ENCODE data around the gene RPS18. TPM values are rescaled to one million over a fixed set of nuclear protein-coding genes. Genes with fewer than 3 reads are reported as not detected.
"Not testable (repeated sequence)": the region's sequence is repeated elsewhere in the genome, so short reads cannot be mapped to it uniquely, and the experiment has no call there.

The RPS18 gene
- total and polyA plus RNA-seq, 2 donors = 3,033 to 4,357 TPM

DNA sequence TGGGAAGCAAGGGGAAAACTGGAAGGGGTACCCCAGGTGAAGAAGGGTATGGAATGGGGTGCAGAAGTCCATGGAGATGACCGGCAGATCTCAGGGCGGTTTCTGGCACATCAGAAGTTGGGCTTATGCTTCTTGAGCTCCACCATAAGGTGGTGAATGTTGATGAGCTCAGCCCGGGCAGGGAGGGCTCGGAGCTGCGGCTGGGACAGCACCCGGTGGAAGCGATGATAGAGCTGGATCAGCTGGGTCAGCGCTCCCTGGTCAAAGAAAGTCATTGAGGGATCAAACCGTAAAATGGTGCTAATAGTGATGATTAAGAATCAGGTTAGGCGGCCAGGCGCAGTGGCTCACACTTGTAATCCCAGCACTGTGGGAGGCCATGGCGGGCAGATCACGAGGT is 21.1 kb upstream of the RPS18 start:
- DNase-seq (ENCODE audit: extremely low spot score) = no peak
- no peak overlapping the region for H3K27ac ChIP-seq (ENCODE audit: low read depth)
- no peak overlapping the region for H3K4me3 ChIP-seq (ENCODE audit: low read depth, low read length)
- H3K4me1 ChIP-seq (ENCODE audit: insufficient read depth) = no peaks in the 10 kb centered on the region
- H3K36me3 ChIP-seq (ENCODE audit: insufficient read depth) = no peaks in the 10 kb centered on the region
- 94% methylated on average over 13 of the region's 13 CpGs for WGBS

DNA sequence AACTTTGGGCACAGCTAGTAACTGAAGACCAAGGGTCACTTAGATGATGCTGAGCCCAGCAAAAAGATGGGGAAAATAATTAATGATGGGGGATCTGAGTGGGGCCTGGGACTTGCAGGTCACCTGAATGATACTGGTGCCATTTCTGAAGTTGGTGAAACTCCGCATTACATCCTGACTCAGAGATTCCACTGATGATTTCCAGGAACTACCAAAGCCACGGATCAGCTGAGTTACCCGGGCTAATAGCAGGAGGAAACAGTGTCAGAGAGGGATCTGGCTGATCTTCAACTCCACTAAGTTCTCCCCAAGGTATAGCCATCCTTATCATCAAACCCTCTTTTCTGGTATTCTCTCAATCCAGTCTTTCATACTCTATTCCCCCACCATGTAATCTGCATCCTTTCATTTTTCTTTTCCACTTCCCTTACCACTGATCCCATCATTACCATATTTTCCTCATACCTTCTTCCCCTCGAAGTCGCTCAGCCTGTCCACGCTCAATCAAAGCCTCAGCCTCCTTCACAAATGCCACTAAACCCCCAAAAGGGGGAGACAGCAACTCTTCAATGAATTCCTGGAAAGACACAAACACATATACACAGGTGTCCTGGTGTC is 20.4 kb upstream of the RPS18 start:
- Histone ChIP-seq H3K4me3 (ENCODE audit: low read depth, low read length) (no peak overlapping the region), H3K27ac (ENCODE audit: low read depth) (no peak overlapping the region), H3K36me3 (ENCODE audit: insufficient read depth) (no peaks in the 10 kb centered on the region), H3K4me1 (ENCODE audit: insufficient read depth) (no peaks in the 10 kb centered on the region)
- WGBS = 90% methylated on average over 6 of the region's 6 CpGs
- DNase-seq (ENCODE audit: extremely low spot score) = no peak

DNA sequence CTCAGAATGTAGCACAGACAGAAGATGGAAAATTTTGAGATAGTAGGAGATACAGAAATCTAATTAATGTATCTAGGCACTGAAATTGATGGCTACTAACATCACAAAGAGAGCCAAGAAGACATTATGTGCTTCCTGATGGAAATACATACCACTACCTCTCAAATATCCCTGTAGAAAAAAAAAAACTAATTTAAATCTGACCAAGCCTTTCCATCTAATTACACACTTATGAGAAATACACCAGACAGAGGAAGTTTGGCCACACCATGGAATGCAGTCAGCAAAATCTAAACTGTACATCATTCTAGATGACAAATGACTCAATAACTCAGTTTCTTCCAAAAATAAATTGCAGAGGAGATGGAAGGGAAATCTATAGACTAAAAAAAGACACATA is 19.1 kb upstream of the RPS18 start:
- no peaks in the 10 kb centered on the region for H3K36me3 ChIP-seq (ENCODE audit: insufficient read depth)
- H3K27ac ChIP-seq (ENCODE audit: low read depth) = no peak overlapping the region
- no peak for DNase-seq (ENCODE audit: extremely low spot score)

DNA sequence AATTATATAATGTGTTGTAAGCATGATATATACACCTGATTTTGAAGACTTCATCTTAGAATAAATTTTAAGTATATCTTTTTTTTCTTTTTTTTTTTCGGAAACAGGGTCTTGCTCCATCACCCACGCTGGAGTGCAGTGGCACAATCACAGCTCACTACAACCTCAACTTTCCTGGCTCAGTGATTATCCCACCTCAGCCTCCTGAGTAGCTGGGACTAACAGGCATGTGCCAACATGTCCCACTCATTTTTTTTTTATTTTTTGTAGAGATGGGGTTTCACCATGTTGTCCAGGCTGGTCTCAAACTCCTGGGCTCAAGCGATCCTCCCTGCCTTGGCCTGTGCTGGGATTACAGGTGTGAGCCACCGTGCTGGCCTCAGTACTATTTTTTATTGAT is 17.3 kb upstream of the RPS18 start:
- H3K4me1 ChIP-seq (ENCODE audit: insufficient read depth) = no peaks in the 10 kb centered on the region
- no peak overlapping the region for H3K4me3 ChIP-seq (ENCODE audit: low read depth, low read length)
- peaks cover 3% of the 10 kb centered on the region for H3K36me3 ChIP-seq (ENCODE audit: insufficient read depth)
- 95% methylated on average over 4 of the region's 4 CpGs for WGBS
- no peak for DNase-seq (ENCODE audit: extremely low spot score)
- H3K27ac ChIP-seq (ENCODE audit: low read depth) = no peak overlapping the region

More for the DNA sequence above, 19.1 kb upstream of the RPS18 start:
- Histone ChIP-seq H3K4me1 (ENCODE audit: insufficient read depth) (no peaks in the 10 kb centered on the region), H3K4me3 (ENCODE audit: low read depth, low read length) (no peak overlapping the region)

DNA sequence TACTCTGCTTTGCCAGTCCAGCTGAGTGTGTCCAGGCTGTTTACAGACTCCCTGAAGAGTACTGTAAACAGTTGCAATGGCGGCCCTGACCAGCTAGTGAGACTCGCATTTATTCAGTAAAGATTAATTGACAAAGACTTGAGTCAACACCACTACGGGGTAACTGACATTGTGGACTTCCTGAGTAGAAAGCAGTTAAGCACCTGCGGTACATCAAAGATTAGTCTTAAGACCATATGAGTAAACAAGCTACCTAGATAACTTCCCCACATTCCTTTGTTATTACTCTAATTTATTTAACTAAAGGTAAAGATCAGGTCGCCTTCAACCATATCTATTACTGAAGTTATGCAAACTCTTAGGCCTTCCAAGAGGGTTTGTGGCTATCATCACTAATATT is 12.8 kb upstream of the RPS18 start:
- no peak for DNase-seq (ENCODE audit: extremely low spot score)
- Histone ChIP-seq H3K4me1 (ENCODE audit: insufficient read depth) (no peaks in the 10 kb centered on the region), H3K27ac (ENCODE audit: low read depth) (no peak overlapping the region), H3K4me3 (ENCODE audit: low read depth, low read length) (no peak overlapping the region), H3K36me3 (ENCODE audit: insufficient read depth) (peaks cover 3% of the 10 kb centered on the region)
- WGBS = 85% methylated on average over 5 of the region's 5 CpGs

DNA sequence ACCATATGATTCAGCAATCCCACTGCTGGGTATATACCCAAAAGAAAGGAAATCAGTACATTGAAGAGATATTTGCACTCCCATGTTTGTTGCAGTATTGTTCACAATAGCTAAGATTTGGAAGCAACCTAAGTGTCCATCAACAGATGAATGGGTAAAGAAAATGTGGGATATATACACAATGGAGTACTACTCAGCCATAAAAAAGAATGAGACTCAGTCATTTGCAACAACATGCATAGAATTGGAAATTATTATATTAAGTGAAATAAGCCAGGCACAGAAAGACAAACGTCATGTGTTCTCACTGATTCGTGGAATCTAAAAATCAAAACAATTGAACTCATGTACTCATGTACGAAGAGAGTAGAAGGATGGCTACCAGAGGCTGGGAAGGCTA is 9.4 kb upstream of the RPS18 start:
- not testable (repeated sequence) for DNase-seq (ENCODE audit: extremely low spot score); H3K36me3 ChIP-seq (ENCODE audit: insufficient read depth); H3K4me1 ChIP-seq (ENCODE audit: insufficient read depth); H3K27ac ChIP-seq (ENCODE audit: low read depth); H3K4me3 ChIP-seq (ENCODE audit: low read depth, low read length)
- 97% methylated on average over 3 of the region's 3 CpGs for WGBS

DNA sequence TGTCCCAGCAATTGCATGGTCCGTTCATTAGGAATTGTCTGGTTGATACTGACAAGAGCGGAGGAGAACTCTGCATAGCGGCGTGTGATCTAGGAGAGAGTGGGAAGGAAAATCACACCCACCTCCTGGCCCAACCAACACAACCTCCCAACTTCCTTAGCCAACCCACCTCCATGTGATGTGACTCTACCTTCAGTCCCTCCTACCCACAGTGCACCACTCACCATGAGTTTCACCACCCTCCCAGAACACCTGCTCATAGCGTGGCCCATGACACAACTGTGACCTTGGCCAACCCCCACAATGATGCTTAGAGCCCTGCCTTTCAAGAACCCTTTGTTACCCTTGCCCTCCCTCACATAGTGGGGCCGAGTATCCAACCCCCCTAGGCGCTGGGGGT is 7.9 kb upstream of the RPS18 start:
- Histone ChIP-seq H3K4me3 (ENCODE audit: low read depth, low read length) (no peak overlapping the region), H3K27ac (ENCODE audit: low read depth) (no peak overlapping the region), H3K36me3 (ENCODE audit: insufficient read depth) (peaks cover 9% of the 10 kb centered on the region), H3K4me1 (ENCODE audit: insufficient read depth) (no peaks in the 10 kb centered on the region)
- WGBS = 87% methylated on average over 7 of the region's 7 CpGs
- DNase-seq (ENCODE audit: extremely low spot score) = no peak

DNA sequence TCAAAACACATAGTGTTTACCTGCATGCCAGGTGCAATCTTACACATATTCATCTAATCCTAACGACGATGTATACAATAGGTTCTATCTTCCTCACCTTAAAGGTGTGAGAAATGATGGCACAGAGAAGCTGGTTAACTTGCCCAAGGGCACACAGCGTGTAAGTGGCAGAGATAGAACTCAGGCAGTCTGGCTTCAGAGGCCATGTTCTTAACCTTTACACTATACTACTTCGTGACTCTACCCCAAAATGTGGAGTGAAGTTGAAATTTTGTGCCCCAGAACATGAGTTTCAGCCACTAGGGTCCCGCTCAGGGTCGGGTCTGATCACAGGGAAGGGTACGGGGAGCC is 783 bp upstream of the RPS18 start:
- H3K36me3 ChIP-seq (ENCODE audit: insufficient read depth) = peaks cover 9% of the 10 kb centered on the region
- H3K4me1 ChIP-seq (ENCODE audit: insufficient read depth) = no peaks in the 10 kb centered on the region
- H3K27ac ChIP-seq (ENCODE audit: low read depth) = peak overlapping the region; percentile 92
- peak overlapping the region; percentile 63 for H3K4me3 ChIP-seq (ENCODE audit: low read depth, low read length)
- 2% methylated on average over 7 of the region's 7 CpGs for WGBS
- no peak for DNase-seq (ENCODE audit: extremely low spot score)

DNA sequence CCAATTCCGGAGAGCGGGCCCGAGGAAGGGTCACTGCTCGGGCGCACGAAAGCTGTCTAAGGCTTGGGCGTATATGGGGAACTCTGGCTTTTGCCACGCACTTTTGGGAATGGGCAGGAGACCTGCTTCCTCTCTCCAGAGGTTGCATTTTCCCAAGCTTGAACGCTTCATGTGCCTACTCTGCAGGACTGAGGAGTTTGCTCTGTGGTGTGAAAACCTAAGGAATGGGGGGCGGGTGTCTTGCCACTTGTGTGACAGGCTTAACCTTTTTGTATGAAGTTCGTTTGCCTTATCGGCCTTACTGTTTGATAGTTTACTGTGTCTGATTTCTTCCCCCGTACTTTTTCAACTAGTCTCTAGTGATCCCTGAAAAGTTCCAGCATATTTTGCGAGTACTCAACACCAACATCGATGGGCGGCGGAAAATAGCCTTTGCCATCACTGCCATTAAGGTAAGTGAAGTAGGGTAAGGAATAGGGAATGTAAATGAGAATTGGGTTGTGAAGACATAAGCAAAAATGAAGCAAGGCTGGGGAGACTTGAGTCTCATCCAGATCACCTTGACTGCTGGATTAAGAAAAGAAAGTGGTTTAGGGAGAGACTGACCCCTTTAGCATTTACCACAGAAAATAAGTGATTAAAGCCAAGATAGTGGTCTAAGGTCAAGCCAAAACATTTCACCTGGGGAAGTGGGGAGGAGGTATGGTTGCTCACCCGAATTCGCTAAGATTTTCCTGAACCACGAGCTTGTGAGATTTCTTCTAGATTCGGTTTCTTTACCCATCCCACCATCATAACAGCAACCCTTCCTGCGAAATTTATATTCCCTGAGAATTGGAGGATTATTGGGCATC is 627 bp downstream of the RPS18 start:
- H3K4me1 ChIP-seq (ENCODE audit: insufficient read depth) = no peaks in the 10 kb centered on the region

DNA sequence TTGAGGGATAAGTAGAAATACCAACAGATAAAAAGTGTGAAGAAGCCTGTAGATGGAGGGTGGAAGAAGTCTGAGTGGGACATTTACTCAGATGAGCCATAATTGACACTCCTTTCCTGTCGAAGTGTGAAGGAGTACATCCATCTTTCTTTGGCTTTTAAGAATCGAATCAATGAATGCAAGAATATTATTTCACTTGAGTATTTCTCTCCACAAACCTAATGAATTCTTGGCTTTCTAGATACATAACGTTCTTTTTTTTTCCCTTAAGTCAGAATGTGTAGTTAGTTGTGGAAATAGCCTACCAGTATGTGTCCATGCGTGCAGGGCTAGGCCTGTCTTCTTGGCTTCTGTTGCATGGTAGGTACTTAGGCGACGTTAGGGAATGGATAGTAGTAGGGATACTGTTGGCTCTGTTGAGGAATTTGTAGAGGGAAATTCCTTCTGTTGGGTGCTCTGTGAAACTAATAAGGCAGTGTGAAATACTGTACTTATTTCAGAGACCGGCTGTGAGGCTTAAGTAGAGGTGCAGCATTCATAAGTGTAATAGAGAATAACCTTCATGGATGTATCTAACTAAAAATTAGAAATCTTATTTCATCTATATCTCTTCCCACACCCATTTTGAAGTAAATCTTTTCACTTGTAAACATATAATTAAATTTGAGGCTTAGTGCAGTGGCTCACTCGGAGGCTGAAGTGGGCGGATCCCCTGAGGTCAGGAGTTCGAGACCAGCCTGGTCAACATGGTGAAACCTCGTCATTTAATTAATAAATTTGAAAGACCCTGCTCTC is 1.5 kb downstream of the RPS18 start:
- Histone ChIP-seq H3K4me1 (ENCODE audit: insufficient read depth) (no peaks in the 10 kb centered on the region), H3K36me3 (ENCODE audit: insufficient read depth) (peaks cover under 1% of the 10 kb centered on the region), H3K27ac (ENCODE audit: low read depth) (no peak overlapping the region), H3K4me3 (ENCODE audit: low read depth, low read length) (no peak overlapping the region)
- DNase-seq (ENCODE audit: extremely low spot score) = no peak
- WGBS = 67% methylated on average over 11 of the region's 11 CpGs

More for the DNA sequence above, 627 bp downstream of the RPS18 start:
- H3K27ac ChIP-seq (ENCODE audit: low read depth) = peak overlapping the region; percentile 51
- no peak for DNase-seq (ENCODE audit: extremely low spot score)
- peaks cover 6% of the 10 kb centered on the region for H3K36me3 ChIP-seq (ENCODE audit: insufficient read depth)
- 12% methylated on average over 22 of the region's 22 CpGs for WGBS
- peak overlapping the region; percentile 63 for H3K4me3 ChIP-seq (ENCODE audit: low read depth, low read length)

DNA sequence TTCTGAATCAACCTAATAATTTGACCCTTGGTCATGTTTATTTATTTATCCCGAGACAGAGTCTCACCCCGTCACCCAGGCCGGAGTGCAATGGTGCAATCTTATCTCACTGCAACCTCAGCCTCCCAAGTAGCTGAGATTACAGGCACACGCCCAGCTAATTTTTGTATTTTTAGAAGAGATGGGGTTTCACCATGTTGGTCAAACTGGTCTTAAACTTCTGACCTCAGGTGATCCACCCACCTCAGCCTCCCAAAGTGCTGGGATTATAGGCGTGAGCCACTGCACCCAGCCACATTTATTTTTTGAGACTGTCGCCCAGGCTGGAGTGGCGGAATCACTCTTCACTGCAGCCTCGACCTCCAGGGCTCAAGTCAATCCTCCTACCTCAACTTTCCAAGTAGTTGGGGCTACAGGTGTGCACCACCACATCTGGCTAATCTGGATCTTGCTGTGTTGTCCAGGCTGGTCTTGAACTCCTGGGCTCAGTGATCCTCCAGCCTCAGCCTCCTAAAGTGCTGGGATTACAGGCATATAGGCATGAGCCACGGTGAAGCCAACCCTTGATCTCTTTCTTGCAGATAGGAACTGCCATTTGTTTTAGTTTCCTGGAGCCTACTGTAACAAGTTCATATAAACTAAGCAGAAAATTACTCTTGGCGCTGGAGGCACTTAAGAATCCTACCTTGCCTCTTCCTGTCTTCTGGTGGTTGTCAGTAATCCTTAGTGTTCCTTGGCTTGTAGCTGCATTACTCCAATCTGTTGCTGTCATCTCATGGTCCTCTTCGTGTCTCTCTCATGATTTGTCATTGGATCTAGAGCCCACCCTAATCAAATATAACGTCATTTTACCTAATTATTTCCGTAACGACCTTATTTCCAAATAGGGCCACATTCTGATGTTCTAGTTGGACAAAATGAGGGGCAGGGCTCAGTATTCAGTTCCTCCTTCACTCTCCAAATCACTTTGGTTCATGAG is 2.3 kb downstream of the RPS18 start:
- Histone ChIP-seq H3K4me3 (ENCODE audit: low read depth, low read length) (no peak overlapping the region), H3K27ac (ENCODE audit: low read depth) (no peak overlapping the region), H3K4me1 (ENCODE audit: insufficient read depth) (no peaks in the 10 kb centered on the region), H3K36me3 (ENCODE audit: insufficient read depth) (no peaks in the 10 kb centered on the region)
- WGBS = 74% methylated on average over 14 of the region's 14 CpGs
- no peak for DNase-seq (ENCODE audit: extremely low spot score)

DNA sequence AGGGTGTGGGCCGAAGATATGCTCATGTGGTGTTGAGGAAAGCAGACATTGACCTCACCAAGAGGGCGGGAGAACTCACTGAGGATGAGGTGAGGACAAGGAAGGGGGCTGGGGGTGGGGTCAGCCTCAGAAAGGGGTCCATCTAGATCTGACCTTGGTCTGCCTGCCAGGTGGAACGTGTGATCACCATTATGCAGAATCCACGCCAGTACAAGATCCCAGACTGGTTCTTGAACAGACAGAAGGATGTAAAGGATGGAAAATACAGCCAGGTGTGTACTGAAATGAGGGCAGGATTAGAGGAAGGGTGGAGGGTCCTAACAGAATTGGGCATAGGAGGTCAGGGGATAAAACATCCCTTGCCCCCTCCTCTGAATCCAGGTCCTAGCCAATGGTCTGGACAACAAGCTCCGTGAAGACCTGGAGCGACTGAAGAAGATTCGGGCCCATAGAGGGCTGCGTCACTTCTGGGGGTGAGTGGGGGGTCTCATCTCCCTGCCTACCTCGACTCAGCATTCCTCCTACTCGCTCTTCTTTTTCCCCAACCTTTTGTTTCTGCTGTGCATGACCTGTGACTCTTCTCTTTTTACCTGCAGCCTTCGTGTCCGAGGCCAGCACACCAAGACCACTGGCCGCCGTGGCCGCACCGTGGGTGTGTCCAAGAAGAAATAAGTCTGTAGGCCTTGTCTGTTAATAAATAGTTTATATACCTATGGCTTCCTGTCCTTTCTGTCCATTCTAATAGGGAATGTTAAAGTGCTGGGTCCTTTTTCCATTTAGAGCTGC is 4.1 kb downstream of the RPS18 start:
- H3K36me3 ChIP-seq (ENCODE audit: insufficient read depth); DNase-seq (ENCODE audit: extremely low spot score); H3K4me3 ChIP-seq (ENCODE audit: low read depth, low read length); H3K4me1 ChIP-seq (ENCODE audit: insufficient read depth): not testable (repeated sequence)
- WGBS = 79% methylated on average over 16 of the region's 16 CpGs
- peak overlapping the region; percentile 87 for H3K27ac ChIP-seq (ENCODE audit: low read depth)

DNA sequence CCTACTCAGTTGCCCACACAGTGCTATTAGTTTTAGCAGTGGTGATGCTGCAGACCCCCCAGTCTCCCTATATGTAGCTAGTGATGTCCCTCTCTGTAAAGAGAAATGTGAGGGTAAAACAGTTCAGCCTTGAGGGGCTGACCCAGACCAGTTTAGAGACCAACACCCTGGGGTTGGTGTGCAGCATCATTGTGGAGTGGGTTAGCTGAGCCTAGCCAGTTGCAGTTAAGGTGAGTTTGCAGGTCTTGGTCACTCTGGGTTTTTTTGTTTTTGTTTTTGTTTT is 4.6 kb downstream of the RPS18 start:
- DNase-seq (ENCODE audit: extremely low spot score) = no peak
- Histone ChIP-seq H3K4me1 (ENCODE audit: insufficient read depth) (no peaks in the 10 kb centered on the region), H3K36me3 (ENCODE audit: insufficient read depth) (no peaks in the 10 kb centered on the region), H3K27ac (ENCODE audit: low read depth) (peak overlapping the region; percentile 87), H3K4me3 (ENCODE audit: low read depth, low read length) (peak overlapping the region; percentile 58)

Data from urinary bladder (tissue), 4 donors.